ENCODE measurements around the gene NTNG2. TPM values are rescaled to one million over a fixed set of nuclear protein-coding genes. Genes with fewer than 3 reads are reported as not detected.

Gene NTNG2
- total RNA-seq, 2 donors from 2014 or later = 5.0 to 6.5 TPM

GRCh38 chr9:132167192-132167591 is 5.3 kb downstream of the NTNG2 start:
- no peak for ATAC-seq
- intact Hi-C loops (cut with DNase I) = no loop called here
- no peak for DNase-seq

GRCh38 chr9:132168347-132168746 is 6.5 kb downstream of the NTNG2 start:
- DNase-seq (peak; percentile 68), ATAC-seq (peak; percentile 71 to 75)
- intact Hi-C loops (cut with DNase I) = loop anchor here in 1 of 2 donors (2.0 kb wide), 1 partner anchor 68 kb away; no protein-coding TSS in a partner anchor

GRCh38 chr9:132168851-132169250 is 7.0 kb downstream of the NTNG2 start:
- ATAC-seq (no peak), DNase-seq (no peak)
- intact Hi-C loops (cut with DNase I) = loop anchor here in 1 of 2 donors (2.0 kb wide), 1 partner anchor 68 kb away; no protein-coding TSS in a partner anchor

GRCh38 chr9:132169672-132170392 is 8.0 kb downstream of the NTNG2 start:
- intact Hi-C loops (cut with DNase I) = loop anchor here (2.0 to 5.0 kb wide), 2 partner anchors 62 to 67 kb away; no protein-coding TSS in a partner anchor
- ATAC-seq = peak; percentile 62 to 70
- peak; percentile 65 for DNase-seq

GRCh38 chr9:132171702-132172101 is 9.8 kb downstream of the NTNG2 start:
- intact Hi-C loops (cut with DNase I) = loop anchor here in 1 of 2 donors (5.0 kb wide), 1 partner anchor 61 kb away; no protein-coding TSS in a partner anchor
- ATAC-seq (no peak), DNase-seq (no peak)

- ATAC-seq (no peak), DNase-seq (no peak)
- intact Hi-C loops (cut with DNase I) = loop anchor here in 1 of 2 donors (5.0 kb wide), 1 partner anchor 60 kb away; no protein-coding TSS in a partner anchor
Observed at GRCh38 chr9:132172185-132172584, 10.3 kb downstream of the NTNG2 start.

- intact Hi-C loops (cut with DNase I) = no loop called here
- DNase-seq (no peak), ATAC-seq (no peak)
Observed at GRCh38 chr9:132175431-132175830, 13.6 kb downstream of the NTNG2 start.

GRCh38 chr9:132176338-132176737 is 14.5 kb downstream of the NTNG2 start:
- intact Hi-C loops (cut with DNase I) = no loop called here
- no peak for ATAC-seq
- no peak for DNase-seq

- DNase-seq = peak; percentile 79
- ATAC-seq = peak; percentile 90
- intact Hi-C loops (cut with DNase I) = no loop called here
Observed at GRCh38 chr9:132181796-132182313, 20.0 kb downstream of the NTNG2 start.

GRCh38 chr9:132182314-132183091 is 20.6 kb downstream of the NTNG2 start:
- DNase-seq (no peak), ATAC-seq (peak; percentile 90 to 92)
- intact Hi-C loops (cut with DNase I) = no loop called here

GRCh38 chr9:132183134-132183533 is 21.3 kb downstream of the NTNG2 start:
- ATAC-seq = no peak
- no peak for DNase-seq
- intact Hi-C loops (cut with DNase I) = no loop called here

- ATAC-seq = no peak
- intact Hi-C loops (cut with DNase I) = no loop called here
Observed at GRCh38 chr9:132183715-132184114, 21.9 kb downstream of the NTNG2 start.

GRCh38 chr9:132184124-132184523 is 22.3 kb downstream of the NTNG2 start:
- no peak for ATAC-seq
- intact Hi-C loops (cut with DNase I) = no loop called here
- DNase-seq = no peak

More at GRCh38 chr9:132183715-132184114, 21.9 kb downstream of the NTNG2 start:
- DNase-seq = no peak

GRCh38 chr9:132185073-132186009 is 23.5 kb downstream of the NTNG2 start:
- intact Hi-C loops (cut with DNase I) = no loop called here
- ATAC-seq (peak in 1 of 2 donors; percentile 34), DNase-seq (no peak)

- intact Hi-C loops (cut with DNase I) = no loop called here
- ATAC-seq (no peak), DNase-seq (no peak)
Observed at GRCh38 chr9:132187121-132187620, 25.3 kb downstream of the NTNG2 start.

- ATAC-seq (peak in 1 of 2 donors; percentile 86), DNase-seq (no peak)
- intact Hi-C loops (cut with DNase I) = no loop called here
Observed at GRCh38 chr9:132190966-132191365, 29.1 kb downstream of the NTNG2 start.

- DNase-seq (no peak), ATAC-seq (no peak)
- intact Hi-C loops (cut with DNase I) = no loop called here
Observed at GRCh38 chr9:132192728-132193127, 30.9 kb downstream of the NTNG2 start.

GRCh38 chr9:132193227-132194124 is 31.6 kb downstream of the NTNG2 start:
- DNase-seq (no peak), ATAC-seq (no peak)
- intact Hi-C loops (cut with DNase I) = no loop called here

Data from left cardiac atrium (tissue), 4 donors.